Embryonic facial prominence (tissue), 1 donor: Measurements from ENCODE around the gene USP17L27.
"Not testable (repeated sequence)": the region's sequence is repeated elsewhere in the genome, so short reads cannot be mapped to it uniquely, and the experiment has no call there.

Experiments used
- DNase-seq: peaks from one replicate; pipeline ENCODE4 v3.0.0-alpha.2; 2016; ENCODE audit errors: extremely low spot score

The USP17L27 gene, protein sequence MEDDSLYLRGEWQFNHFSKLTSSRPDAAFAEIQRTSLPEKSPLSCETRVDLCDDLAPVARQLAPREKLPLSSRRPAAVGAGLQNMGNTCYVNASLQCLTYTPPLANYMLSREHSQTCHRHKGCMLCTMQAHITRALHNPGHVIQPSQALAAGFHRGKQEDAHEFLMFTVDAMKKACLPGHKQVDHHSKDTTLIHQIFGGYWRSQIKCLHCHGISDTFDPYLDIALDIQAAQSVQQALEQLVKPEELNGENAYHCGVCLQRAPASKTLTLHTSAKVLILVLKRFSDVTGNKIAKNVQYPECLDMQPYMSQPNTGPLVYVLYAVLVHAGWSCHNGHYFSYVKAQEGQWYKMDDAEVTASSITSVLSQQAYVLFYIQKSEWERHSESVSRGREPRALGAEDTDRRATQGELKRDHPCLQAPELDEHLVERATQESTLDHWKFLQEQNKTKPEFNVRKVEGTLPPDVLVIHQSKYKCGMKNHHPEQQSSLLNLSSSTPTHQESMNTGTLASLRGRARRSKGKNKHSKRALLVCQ

DNA sequence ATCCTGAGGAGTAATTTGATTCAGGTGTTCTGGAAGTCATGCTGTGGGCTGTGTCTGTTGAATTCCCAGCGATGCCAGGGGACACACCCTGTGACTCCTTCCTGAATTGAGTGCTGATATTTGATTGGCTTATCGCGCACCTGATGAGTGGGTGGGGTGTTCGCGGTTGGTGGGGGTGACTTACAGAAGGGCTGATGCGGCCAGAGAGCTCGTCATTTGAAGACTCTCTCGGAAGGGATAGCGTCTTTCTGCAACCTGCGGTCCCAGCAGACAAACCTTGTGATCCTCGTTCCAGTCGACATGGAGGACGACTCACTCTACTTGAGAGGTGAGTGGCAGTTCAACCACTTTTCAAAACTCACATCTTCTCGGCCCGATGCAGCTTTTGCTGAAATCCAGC, at the start of gene USP17L27:
Gene USP17L27, plus strand, starts transcription at position 301 of the 400 bp plus-strand sequence. Its CDS starts 0 bp downstream, at position 301.
- DNase-seq: not testable (repeated sequence)

DNA sequence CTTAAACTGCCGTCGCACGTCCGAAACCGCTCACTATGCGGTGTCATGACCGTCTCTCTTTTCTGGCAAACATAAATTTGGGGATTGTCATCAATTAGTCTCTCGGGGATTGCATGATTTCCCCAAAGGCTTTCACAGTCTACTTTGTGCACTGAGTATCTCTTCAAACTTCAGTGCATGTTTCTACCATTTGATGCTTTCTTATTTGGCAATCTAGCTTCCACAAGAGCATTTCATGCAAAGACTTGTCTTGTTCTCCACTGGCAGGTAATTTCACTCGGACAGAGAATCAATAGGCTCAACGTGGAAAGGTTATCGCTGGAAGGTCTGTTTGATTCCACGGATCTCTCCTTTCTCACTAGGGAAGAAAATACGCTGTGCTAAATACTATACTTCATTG, 19.8 kb upstream of the USP17L27 start:
- DNase-seq: not testable (repeated sequence)

DNA sequence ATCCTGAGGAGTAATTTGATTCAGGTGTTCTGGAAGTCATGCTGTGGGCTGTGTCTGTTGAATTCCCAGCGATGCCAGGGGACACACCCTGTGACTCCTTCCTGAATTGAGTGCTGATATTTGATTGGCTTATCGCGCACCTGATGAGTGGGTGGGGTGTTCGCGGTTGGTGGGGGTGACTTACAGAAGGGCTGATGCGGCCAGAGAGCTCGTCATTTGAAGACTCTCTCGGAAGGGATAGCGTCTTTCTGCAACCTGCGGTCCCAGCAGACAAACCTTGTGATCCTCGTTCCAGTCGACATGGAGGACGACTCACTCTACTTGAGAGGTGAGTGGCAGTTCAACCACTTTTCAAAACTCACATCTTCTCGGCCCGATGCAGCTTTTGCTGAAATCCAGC, 19.1 kb upstream of the USP17L27 start, which contains the start of gene USP17L24:
Gene USP17L24, plus strand, starts transcription at position 301 of the 400 bp plus-strand sequence. Its CDS starts 0 bp downstream, at position 301.
- DNase-seq: not testable (repeated sequence)

DNA sequence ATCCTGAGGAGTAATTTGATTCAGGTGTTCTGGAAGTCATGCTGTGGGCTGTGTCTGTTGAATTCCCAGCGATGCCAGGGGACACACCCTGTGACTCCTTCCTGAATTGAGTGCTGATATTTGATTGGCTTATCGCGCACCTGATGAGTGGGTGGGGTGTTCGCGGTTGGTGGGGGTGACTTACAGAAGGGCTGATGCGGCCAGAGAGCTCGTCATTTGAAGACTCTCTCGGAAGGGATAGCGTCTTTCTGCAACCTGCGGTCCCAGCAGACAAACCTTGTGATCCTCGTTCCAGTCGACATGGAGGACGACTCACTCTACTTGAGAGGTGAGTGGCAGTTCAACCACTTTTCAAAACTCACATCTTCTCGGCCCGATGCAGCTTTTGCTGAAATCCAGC, 14.3 kb upstream of the USP17L27 start, which contains the start of gene USP17L25:
Gene USP17L25, plus strand, starts transcription at position 301 of the 400 bp plus-strand sequence. Its CDS starts 0 bp downstream, at position 301.
- not testable (repeated sequence) for DNase-seq

DNA sequence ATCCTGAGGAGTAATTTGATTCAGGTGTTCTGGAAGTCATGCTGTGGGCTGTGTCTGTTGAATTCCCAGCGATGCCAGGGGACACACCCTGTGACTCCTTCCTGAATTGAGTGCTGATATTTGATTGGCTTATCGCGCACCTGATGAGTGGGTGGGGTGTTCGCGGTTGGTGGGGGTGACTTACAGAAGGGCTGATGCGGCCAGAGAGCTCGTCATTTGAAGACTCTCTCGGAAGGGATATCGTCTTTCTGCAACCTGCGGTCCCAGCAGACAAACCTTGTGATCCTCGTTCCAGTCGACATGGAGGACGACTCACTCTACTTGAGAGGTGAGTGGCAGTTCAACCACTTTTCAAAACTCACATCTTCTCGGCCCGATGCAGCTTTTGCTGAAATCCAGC, 9.6 kb upstream of the USP17L27 start, which contains the start of gene USP17L26:
Gene USP17L26, plus strand, starts transcription at position 301 of the 400 bp plus-strand sequence. Its CDS starts 0 bp downstream, at position 301.
- DNase-seq: not testable (repeated sequence)

DNA sequence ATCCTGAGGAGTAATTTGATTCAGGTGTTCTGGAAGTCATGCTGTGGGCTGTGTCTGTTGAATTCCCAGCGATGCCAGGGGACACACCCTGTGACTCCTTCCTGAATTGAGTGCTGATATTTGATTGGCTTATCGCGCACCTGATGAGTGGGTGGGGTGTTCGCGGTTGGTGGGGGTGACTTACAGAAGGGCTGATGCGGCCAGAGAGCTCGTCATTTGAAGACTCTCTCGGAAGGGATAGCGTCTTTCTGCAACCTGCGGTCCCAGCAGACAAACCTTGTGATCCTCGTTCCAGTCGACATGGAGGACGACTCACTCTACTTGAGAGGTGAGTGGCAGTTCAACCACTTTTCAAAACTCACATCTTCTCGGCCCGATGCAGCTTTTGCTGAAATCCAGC, 4.8 kb upstream of the USP17L27 start, which contains the start of gene USP17L5:
Gene USP17L5, plus strand, starts transcription at position 301 of the 400 bp plus-strand sequence. Its CDS starts 0 bp downstream, at position 301.
- DNase-seq: not testable (repeated sequence)

DNA sequence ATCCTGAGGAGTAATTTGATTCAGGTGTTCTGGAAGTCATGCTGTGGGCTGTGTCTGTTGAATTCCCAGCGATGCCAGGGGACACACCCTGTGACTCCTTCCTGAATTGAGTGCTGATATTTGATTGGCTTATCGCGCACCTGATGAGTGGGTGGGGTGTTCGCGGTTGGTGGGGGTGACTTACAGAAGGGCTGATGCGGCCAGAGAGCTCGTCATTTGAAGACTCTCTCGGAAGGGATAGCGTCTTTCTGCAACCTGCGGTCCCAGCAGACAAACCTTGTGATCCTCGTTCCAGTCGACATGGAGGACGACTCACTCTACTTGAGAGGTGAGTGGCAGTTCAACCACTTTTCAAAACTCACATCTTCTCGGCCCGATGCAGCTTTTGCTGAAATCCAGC, 4.6 kb downstream of the USP17L27 start, which contains the start of gene USP17L28:
Gene USP17L28, plus strand, starts transcription at position 301 of the 400 bp plus-strand sequence. Its CDS starts 0 bp downstream, at position 301.
- DNase-seq: not testable (repeated sequence)

DNA sequence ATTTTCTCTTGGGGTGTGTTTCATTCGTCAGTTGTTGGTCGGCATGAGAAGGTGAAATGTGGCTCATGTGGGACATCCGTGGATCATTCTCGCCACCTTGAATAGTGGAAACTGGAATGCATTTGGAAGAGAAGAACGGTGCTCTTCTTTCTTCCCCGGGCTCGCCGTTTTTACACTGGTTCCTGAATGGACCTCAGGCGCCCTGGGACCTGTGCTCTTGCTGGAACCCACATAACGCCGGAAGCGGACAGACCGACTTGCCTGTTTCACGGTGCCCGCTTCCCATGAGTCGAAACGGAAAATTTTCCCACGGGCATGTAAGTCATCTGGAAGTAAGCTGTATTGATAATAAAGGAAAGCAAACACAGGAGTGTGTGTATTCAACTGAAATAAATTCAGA, 6.9 kb downstream of the USP17L27 start:
- not testable (repeated sequence) for DNase-seq

DNA sequence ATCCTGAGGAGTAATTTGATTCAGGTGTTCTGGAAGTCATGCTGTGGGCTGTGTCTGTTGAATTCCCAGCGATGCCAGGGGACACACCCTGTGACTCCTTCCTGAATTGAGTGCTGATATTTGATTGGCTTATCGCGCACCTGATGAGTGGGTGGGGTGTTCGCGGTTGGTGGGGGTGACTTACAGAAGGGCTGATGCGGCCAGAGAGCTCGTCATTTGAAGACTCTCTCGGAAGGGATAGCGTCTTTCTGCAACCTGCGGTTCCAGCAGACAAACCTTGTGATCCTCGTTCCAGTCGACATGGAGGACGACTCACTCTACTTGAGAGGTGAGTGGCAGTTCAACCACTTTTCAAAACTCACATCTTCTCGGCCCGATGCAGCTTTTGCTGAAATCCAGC, 9.4 kb downstream of the USP17L27 start, which contains the start of gene USP17L29:
Gene USP17L29, plus strand, starts transcription at position 301 of the 400 bp plus-strand sequence. Its CDS starts 0 bp downstream, at position 301.
- DNase-seq: not testable (repeated sequence)

DNA sequence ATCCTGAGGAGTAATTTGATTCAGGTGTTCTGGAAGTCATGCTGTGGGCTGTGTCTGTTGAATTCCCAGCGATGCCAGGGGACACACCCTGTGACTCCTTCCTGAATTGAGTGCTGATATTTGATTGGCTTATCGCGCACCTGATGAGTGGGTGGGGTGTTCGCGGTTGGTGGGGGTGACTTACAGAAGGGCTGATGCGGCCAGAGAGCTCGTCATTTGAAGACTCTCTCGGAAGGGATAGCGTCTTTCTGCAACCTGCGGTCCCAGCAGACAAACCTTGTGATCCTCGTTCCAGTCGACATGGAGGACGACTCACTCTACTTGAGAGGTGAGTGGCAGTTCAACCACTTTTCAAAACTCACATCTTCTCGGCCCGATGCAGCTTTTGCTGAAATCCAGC, 18.9 kb downstream of the USP17L27 start, which contains the start of gene USP17L30:
Gene USP17L30, plus strand, starts transcription at position 301 of the 400 bp plus-strand sequence. Its CDS starts 0 bp downstream, at position 301.
- DNase-seq: not testable (repeated sequence)

DNA sequence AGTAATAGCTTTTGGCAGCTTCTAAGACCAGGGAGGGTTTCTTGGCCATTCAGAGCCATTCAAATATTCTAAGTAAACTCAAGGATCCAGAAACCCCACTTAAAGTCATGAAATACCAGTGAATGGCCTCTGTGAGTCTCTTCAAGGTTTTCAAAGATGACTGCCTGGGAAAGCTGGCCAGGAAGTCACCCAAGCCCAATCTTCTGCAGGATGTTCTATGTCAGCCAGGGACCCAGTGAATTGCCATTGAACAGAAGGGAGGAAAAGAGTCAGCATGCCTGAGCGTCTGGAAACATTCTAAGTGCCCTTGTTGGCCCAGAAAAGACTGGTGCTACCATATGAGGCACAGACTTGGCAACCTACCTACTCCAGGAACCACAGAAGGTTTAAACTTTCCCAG, 35.9 kb downstream of the USP17L27 start:
- DNase-seq: not testable (repeated sequence)

DNA sequence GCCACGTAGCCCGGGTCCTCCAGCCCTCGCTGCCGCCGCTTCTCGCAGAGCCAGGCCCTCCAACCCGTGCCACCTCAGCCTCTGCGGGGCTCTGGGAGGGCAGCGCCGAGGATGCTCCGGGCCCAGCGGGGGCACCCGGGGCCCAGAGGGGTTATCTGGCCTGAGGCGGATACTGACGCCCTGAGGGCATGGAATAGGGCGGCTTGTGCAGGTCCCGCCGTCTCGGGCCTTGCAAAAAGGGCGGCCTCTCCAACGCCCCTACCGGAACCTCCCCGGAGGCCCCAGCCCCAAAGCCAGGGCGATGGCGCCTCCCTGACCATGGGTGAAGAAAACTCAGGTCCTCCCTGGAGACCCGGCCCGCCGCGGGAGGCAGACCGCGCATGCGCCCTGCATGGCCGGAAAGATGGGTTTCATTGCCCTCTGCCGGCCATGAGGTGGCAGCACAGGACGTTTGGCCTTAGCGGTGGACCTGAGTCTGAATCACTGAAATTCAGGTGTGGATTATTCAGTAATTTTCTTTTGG, 37.1 kb downstream of the USP17L27 start:
- DNase-seq: not testable (repeated sequence)

DNA sequence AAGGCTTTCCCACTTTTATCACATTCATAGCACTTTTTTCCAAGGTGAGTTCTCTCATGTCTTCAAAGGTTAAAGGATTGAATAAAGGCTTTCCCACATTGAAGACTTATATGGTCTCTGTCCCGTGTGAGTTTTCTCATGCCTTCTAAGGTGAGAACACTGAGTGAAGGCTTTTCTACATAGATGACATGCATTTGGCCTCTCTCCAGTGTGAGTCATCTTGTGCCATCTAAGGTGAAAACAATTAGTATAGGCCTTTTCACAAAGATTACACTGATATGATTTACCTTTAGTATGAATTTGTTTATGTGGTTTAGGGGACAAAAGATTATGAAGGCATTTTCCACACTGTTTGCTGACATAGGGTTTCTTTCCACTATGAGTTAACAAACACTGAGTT, 40.2 kb downstream of the USP17L27 start:
- DNase-seq: no peak

DNA sequence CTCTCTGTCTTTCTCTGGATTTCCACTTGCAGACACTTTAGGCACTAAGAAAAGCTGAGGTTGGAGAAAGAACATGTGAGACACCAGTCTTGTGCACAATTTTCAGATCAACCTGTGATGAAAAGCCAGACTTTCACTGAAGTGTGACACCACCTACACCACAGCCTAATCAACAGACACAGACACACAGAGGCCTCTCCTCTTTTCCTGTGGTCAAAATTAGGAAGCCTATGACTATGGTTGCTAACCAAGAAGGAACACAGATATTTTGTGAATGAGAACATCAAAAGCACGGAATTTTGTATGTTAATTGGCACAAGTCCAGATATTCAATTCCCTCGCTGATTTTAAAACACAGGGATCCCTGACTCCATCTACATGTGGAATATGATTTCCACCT, 45.1 kb downstream of the USP17L27 start:
- DNase-seq: not testable (repeated sequence)
